GM12874 (cell line): ENCODE data around the gene CTBS.

Source experiments
- CTCF ChIP-seq: IDR thresholded peaks from 2 replicates; pipeline ENCODE4 v1.5.1; 2011; ENCODE audit warnings: low read depth, mild to moderate bottlenecking, control low read depth, low read length, moderate library complexity; ENCODE audit not compliant: insufficient read depth

CTBS gene

GRCh38 chr1:84510668-84511067 lies 63.6 kb downstream of the CTBS start:
- no peak for TF ChIP-seq CTCF

- no peak for TF ChIP-seq CTCF
These were observed 64.1 kb downstream of the CTBS start for GRCh38 chr1:84510165-84510564.

- TF ChIP-seq CTCF, result no peak
These were observed 65.2 kb downstream of the CTBS start for GRCh38 chr1:84509029-84509428.

GRCh38 chr1:84508510-84508909 lies 65.7 kb downstream of the CTBS start:
- TF ChIP-seq CTCF, result no peak

- no peak for TF ChIP-seq CTCF
These were observed 67.3 kb downstream of the CTBS start for GRCh38 chr1:84506729-84507453.

GRCh38 chr1:84506002-84506728 lies 68.1 kb downstream of the CTBS start, which contains the start of the genes GNG5 and SPATA1:
Gene GNG5 (minus strand): TSS chr1:84506581. CDS start chr1:84506091, 490 bp downstream.
Gene SPATA1 (plus strand): TSS chr1:84506386. CDS start chr1:84516360, 9,974 bp downstream.
- TF ChIP-seq CTCF, result no peak

DNA sequence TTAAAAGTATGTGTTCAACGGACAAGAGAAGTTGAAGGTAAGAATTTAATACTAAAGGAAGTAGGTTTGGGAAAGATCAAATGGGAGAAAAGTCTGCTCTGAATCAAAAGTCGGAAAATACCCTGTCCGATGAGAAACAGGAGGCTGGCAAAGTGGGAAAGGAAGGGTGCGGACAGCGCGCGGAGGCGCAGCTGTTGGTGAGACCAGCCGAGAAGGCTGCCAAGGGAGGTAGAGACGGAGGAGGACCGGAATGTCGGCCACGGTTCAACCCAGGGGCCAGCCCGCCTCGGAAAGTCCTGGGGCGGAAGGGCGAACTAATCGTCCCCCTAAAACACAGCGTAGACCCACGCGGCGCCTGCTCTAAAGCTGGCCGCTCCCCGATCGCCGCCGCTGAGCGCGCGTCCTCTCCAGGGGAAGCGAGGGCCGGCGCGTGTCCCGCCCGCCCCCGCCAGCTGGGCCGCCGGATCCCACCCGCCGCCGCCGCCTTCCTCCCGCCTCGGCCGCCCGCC lies 68.7 kb downstream of the CTBS start:
- TF ChIP-seq CTCF, result no peak
